Keratinocyte (primary cell): ENCODE results near the gene PGLYRP1.

Experiments
- CTCF ChIP-seq, 3 experiments: IDR thresholded peaks in 1 of 3; conservative IDR thresholded peaks in 1 of 3; optimal IDR thresholded peaks in 1 of 3; 2 replicates in 2 of 3; 3 replicates in 1 of 3; pipeline versions ENCODE3 to v1.5.1; 2011; ENCODE audit warnings: low read length in 3 of 3, mild to moderate bottlenecking in 3 of 3, moderate library complexity in 2 of 3, control low read depth in 1 of 3, inconsistent platforms in 1 of 3; ENCODE audit not compliant: insufficient read depth in 2 of 3; ENCODE audit errors: extremely low read depth in 1 of 3
- EZH2 ChIP-seq: IDR thresholded peaks from one replicate; pipeline ENCODE4 v1.6.1; 2012; ENCODE audit warnings: inconsistent platforms, mild to moderate bottlenecking, low read length, moderate library complexity

- TF ChIP-seq CTCF (optimal IDR thresholded peaks at IDR 0.05 in 1 of 3, IDR thresholded peaks at IDR 0.05 in 1 of 3, conservative IDR thresholded peaks at IDR 0.05 in 1 of 3; ENCODE audit: extremely low read depth in 1 of 3, insufficient read depth in 2 of 3, low read length in 3 of 3) = no peak
- peak; percentile 62 for TF ChIP-seq EZH2
Measured at GRCh38 chr19:46015687-46016425, 7.0 kb downstream of the PGLYRP1 start.
